Adrenal gland (tissue), 12 donors: ENCODE results near the gene C10orf90. TPM values are rescaled to one million over a fixed set of nuclear protein-coding genes. Genes with fewer than 3 reads are reported as not detected.

Experiments used
- DNase-seq, 7 donors: peaks; one replicate each; pipeline ENCODE4 v3.0.0-alpha.2; 2019 to 2020
- H3K27ac ChIP-seq, 5 donors: fragments of 200-600 bp; sonication (generic) in 4 of 5; 1 replicate in 3 of 5; 2 replicates in 2 of 5; pipeline versions ENCODE4 v1.5.1 to v1.8.0; 2016 to 2020; ENCODE audit warnings: mild to moderate bottlenecking in 1 of 5
- H3K27me3 ChIP-seq: fragments of 200-600 bp; 2 replicates; pipeline ENCODE4 v1.8.0; 2021
- H3K36me3 ChIP-seq, 2 donors: fragments of 200-600 bp; replicated peaks in 1 of 2; 1 replicate in 1 of 2; 2 replicates in 1 of 2; pipeline versions ENCODE4 v1.5.1 to v1.8.0; 2018 to 2022
- H3K4me1 ChIP-seq, 2 donors: fragments of 200-600 bp; replicated peaks in 1 of 2; 1 replicate in 1 of 2; 2 replicates in 1 of 2; pipeline versions ENCODE4 v1.5.1 to v1.8.0; 2018 to 2021
- H3K4me3 ChIP-seq, 4 donors: fragments of 200-600 bp; sonication (generic) in 3 of 4; one replicate each; pipeline ENCODE4 v1.5.1; 2016 to 2018
- H3K9me3 ChIP-seq, 3 donors: fragments of 200-600 bp; sonication (generic) in 1 of 3; replicated peaks in 1 of 3; 1 replicate in 2 of 3; 2 replicates in 1 of 3; pipeline versions ENCODE4 v1.5.1 to v1.8.0; 2016 to 2021
- CTCF ChIP-seq, 6 experiments: fragments of 450-650 bp in 4 of 6; fragments of 200-600 bp in 2 of 6; sonication (generic) in 1 of 6; IDR thresholded peaks; 1 replicate in 5 of 6; 2 replicates in 1 of 6; pipeline versions ENCODE4 v1.5.1 to v1.8.0; 2016 to 2021; ENCODE audit warnings: antibody characterized with exemption in 6 of 6, mild to moderate bottlenecking in 2 of 6, moderate library complexity in 1 of 6
- POLR2A ChIP-seq, 2 donors: fragments of 450-650 bp; IDR thresholded peaks; one replicate each; pipeline ENCODE4 v1.6.1; 2017; ENCODE audit warnings: antibody characterized with exemption in 2 of 2, mild to moderate bottlenecking in 2 of 2, moderate library complexity in 1 of 2
- WGBS, 4 donors: extraction: QIAGEN DNeasy Blood & Tissue Kit in 2 of 4; methylation state at CpG; one replicate each; pipeline versions ENCODE4 v1.1.5 to v1.1.7; 2013 to 2017; 5-methylcytosine and 5-hydroxymethylcytosine counted together
- intact Hi-C, 2 donors: fragments of 100-400 bp; cut with DNase I; formaldehyde crosslinking; loops; one replicate each; pipeline versions ENCODE4 v1.14.1 to v1.15.0; 2022 to 2023
- polyA plus RNA-seq, 3 donors: library from polyadenylated mRNA; stranded (reverse); fragments of 200-250 nt in 2 of 3; fragments of 350-450 nt in 1 of 3; fragmentation: Illumina TruSeq in 1 of 3; extraction: RNeasy Lipid Tissue Mini Kit (QIAGEN cat#74804) in 1 of 3; gene quantifications; one replicate each; pipeline ENCODE4 v1.2.3, GENCODE V29; 2013 to 2014
- total RNA-seq, 9 donors: library from RNA; depleted of rRNA in 4 of 9; stranded (reverse); fragments of >200 nt in 4 of 9; fragments of 120-200 nt in 1 of 9; fragmentation: NEBNext Ultra II Directional in 1 of 9; extraction: Animal tissue kit (Norgen Biotek cat#: 25700) in 1 of 9; gene quantifications; one replicate each; pipeline versions ENCODE4 v1.1.0 to v1.2.4, GENCODE V29; 2013 to 2023
- donor health status: healthy with polysubstance abuse.
- donor health status: Bipolar disorder and iron deficiency.
- donor health status: DM: yes; HTN: yes; CAD: no.
- donor health status: DM: no; HTN: no; CAD: no.
- donor health status: DM: no; HTN: no; CAD: no.
- donor health status: DM: yes; HTN: yes; CAD: no.

The C10orf90 gene
- total and polyA plus RNA-seq, 12 donors = 0.10 to 0.18 TPM; not detected in 10

GRCh38 chr10:126701526-126701925 is 31.0 kb upstream of the C10orf90 start:
- no peaks in the 10 kb centered on the region for H3K9me3 ChIP-seq
- no peak for DNase-seq
- no peaks in the 10 kb centered on the region for H3K36me3 ChIP-seq
- intact Hi-C loops = no loop called here
- TF ChIP-seq POLR2A (IDR thresholded peaks at IDR 0.05) = no peak
- TF ChIP-seq CTCF (IDR thresholded peaks at IDR 0.05) = no peak
- H3K4me1 ChIP-seq = no peaks in the 10 kb centered on the region
- H3K4me3 ChIP-seq = no peak overlapping the region
- H3K27me3 ChIP-seq = no peaks in the 10 kb centered on the region
- 56 to 88% (median 83%) methylated on average over 1 to 2 of the region's 2 CpGs for WGBS, 4 donors
- no peak overlapping the region for H3K27ac ChIP-seq

- Histone ChIP-seq H3K4me1 (no peaks in the 10 kb centered on the region), H3K27me3 (no peaks in the 10 kb centered on the region), H3K36me3 (no peaks in the 10 kb centered on the region), H3K4me3 (no peak overlapping the region), H3K9me3 (no peaks in the 10 kb centered on the region), H3K27ac (no peak overlapping the region)
- intact Hi-C loops = no loop called here
- WGBS, 4 donors = 25 to 48% (median 34%) methylated on average over 1 of the region's 1 CpG
- no peak for TF ChIP-seq POLR2A (IDR thresholded peaks at IDR 0.05)
- TF ChIP-seq CTCF (IDR thresholded peaks at IDR 0.05) = no peak
- no peak for DNase-seq
Observed at GRCh38 chr10:126696684-126697083, 26.2 kb upstream of the C10orf90 start.

GRCh38 chr10:126691456-126691855 is 21.0 kb upstream of the C10orf90 start:
- no peak for DNase-seq
- Histone ChIP-seq H3K27me3 (no peaks in the 10 kb centered on the region), H3K4me1 (no peaks in the 10 kb centered on the region), H3K36me3 (no peaks in the 10 kb centered on the region), H3K27ac (no peak overlapping the region), H3K4me3 (no peak overlapping the region), H3K9me3 (no peaks in the 10 kb centered on the region)
- TF ChIP-seq CTCF (IDR thresholded peaks at IDR 0.05) (no peak), POLR2A (IDR thresholded peaks at IDR 0.05) (no peak)
- 0 to 78% (median 61%) methylated on average over 1 of the region's 1 CpG for WGBS, 4 donors
- intact Hi-C loops = no loop called here

GRCh38 chr10:126690534-126690933 is 20.0 kb upstream of the C10orf90 start:
- TF ChIP-seq POLR2A (IDR thresholded peaks at IDR 0.05) = no peak
- TF ChIP-seq CTCF (IDR thresholded peaks at IDR 0.05) = no peak
- intact Hi-C loops = no loop called here
- H3K9me3 ChIP-seq = no peaks in the 10 kb centered on the region
- H3K4me3 ChIP-seq = no peak overlapping the region
- no peaks in the 10 kb centered on the region for H3K4me1 ChIP-seq
- H3K27ac ChIP-seq = no peak overlapping the region
- WGBS, 4 donors = 38 to 47% (median 45%) methylated on average over 2 of the region's 2 CpGs
- H3K36me3 ChIP-seq = no peaks in the 10 kb centered on the region
- H3K27me3 ChIP-seq = no peaks in the 10 kb centered on the region
- DNase-seq = no peak
